Measurements from ENCODE around the gene MGAT4B. TPM values are rescaled to one million over a fixed set of nuclear protein-coding genes. Genes with fewer than 3 reads are reported as not detected.

Gene MGAT4B
- total and polyA plus RNA-seq, 2 of the 4 experiments (the other 2 are of a cell fraction): 73.7 to 155 TPM

DNA sequence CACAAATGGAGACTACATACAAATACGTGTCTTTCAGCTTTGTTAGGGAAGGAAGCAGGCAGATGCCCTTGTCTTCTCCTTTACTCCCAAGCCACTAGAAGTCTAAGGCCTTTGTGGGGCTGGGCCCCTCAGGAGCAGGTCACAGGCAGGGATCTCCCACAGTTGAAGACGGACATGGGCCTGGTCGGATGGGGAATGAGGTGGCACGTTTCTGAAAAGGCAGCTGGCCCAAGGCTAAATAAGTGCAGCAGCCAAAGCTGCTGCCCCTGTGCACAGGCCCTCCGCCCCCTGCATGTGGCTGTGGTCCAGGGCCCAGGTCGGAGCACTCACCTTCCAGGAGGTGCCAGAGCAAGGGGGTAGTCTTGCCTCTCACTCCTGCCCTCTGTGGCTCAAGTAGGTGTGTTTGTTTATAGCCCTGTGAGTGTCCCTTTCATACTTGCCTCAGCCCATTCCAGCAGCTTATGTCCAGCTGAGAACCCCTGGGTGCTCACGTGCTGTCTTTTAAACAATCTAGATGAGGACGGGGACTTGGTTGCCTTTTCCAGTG is 15.9 kb upstream of the MGAT4B start:
- no peak overlapping the region for H3K18ac ChIP-seq (ENCODE audit: low read depth, low read length)
- H4K5ac ChIP-seq (ENCODE audit: low read depth, low read length): no peak overlapping the region
- H3K27ac ChIP-seq (ENCODE audit: insufficient read depth, low read length): peak overlapping the region; percentile 5; the same call in 1 of the 2 replicates
- H2BK20ac ChIP-seq (ENCODE audit: low read depth, low read length): no peak overlapping the region
- H3K36me3 ChIP-seq (ENCODE audit: control insufficient read depth, insufficient read depth, low read length): peaks cover 50% of the 10 kb centered on the region
- ChIA-PET POLR2A (ENCODE audit: unreplicated experiment) (interaction anchor here (0.7 kb wide), 1 partner anchor 199 kb away, joined by 5 read pairs; the partner anchor contains the start of gene HNRNPH1), CTCF (no interaction called here)
- no peaks in the 10 kb centered on the region for H3K27me3 ChIP-seq (ENCODE audit: control insufficient read depth, insufficient read depth, low read length)
- peak overlapping the region; percentile 38 for H2AK9ac ChIP-seq (replicated peaks; ENCODE audit: low read depth, low read length, poor library complexity)
- H3K9ac ChIP-seq (ENCODE audit: low read depth, low read length): peak overlapping the region; percentile 35
- peaks cover 39% of the 10 kb centered on the region for H3K4me1 ChIP-seq (ENCODE audit: control insufficient read depth, insufficient read depth, low read length)
- WGBS, 2 experiments (ENCODE audit: extremely low coverage in 2 of 2, insufficient read length in 1 of 2): 62% methylated on average over 3 of the region's 8 CpGs; no CpG with 5 or more reads in 1 of the 2 experiments
- H4K20me1 ChIP-seq (ENCODE audit: insufficient read depth, low read length): peaks cover 69% of the 10 kb centered on the region
- BruUV-seq (replicated peaks): no TSS peak
- peak overlapping the region; percentile 46 for H3K23ac ChIP-seq (ENCODE audit: low read depth, low read length)
- in situ Hi-C loops (cut with MboI; ENCODE audit: low sequenced_read_pairs): no loop called here
- no peak overlapping the region for H2BK15ac ChIP-seq (ENCODE audit: low read depth, low read length)
- H3K4me2 ChIP-seq (ENCODE audit: low read depth, low read length): peak overlapping the region; percentile 95
- intact Hi-C loops (cut with micrococcal nuclease): loop anchor here (5.0 kb wide), 1 partner anchor 200 kb away; the partner anchor contains the start of gene HNRNPH1
- dilution Hi-C loops (cut with HindIII; ENCODE audit: low sequenced_read_pairs, unreplicated experiment): no loop called here
- TF ChIP-seq NFE2L2 (IDR thresholded peaks at IDR 0.05; ENCODE audit: low read depth, low read length) (no peak), CEBPB (IDR thresholded peaks at IDR 0.05; ENCODE audit: low read depth, low read length) (no peak), POLR2A (IDR thresholded peaks at IDR 0.05; ENCODE audit: low read depth, low read length) (no peak), MAZ (IDR thresholded peaks at IDR 0.05; ENCODE audit: borderline replicate concordance, low read depth, low read length) (no peak), RAD21 (IDR thresholded peaks at IDR 0.05; ENCODE audit: low read length) (no peak), RFX5 (IDR thresholded peaks at IDR 0.05; ENCODE audit: low read depth, low read length) (no peak), SMC3 (IDR thresholded peaks at IDR 0.05; ENCODE audit: low read depth, low read length) (no peak), RCOR1 (IDR thresholded peaks at IDR 0.05; ENCODE audit: insufficient replicate concordance, low read length) (no peak)
- TF ChIP-seq, protein P1, sequence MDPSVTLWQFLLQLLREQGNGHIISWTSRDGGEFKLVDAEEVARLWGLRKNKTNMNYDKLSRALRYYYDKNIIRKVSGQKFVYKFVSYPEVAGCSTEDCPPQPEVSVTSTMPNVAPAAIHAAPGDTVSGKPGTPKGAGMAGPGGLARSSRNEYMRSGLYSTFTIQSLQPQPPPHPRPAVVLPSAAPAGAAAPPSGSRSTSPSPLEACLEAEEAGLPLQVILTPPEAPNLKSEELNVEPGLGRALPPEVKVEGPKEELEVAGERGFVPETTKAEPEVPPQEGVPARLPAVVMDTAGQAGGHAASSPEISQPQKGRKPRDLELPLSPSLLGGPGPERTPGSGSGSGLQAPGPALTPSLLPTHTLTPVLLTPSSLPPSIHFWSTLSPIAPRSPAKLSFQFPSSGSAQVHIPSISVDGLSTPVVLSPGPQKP (IDR thresholded peaks at IDR 0.05; ENCODE audit: borderline replicate concordance, low read depth, low read length): no peak
- TF ChIP-seq, protein P2, sequence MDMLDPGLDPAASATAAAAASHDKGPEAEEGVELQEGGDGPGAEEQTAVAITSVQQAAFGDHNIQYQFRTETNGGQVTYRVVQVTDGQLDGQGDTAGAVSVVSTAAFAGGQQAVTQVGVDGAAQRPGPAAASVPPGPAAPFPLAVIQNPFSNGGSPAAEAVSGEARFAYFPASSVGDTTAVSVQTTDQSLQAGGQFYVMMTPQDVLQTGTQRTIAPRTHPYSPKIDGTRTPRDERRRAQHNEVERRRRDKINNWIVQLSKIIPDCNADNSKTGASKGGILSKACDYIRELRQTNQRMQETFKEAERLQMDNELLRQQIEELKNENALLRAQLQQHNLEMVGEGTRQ (IDR thresholded peaks at IDR 0.05; ENCODE audit: low read depth, low read length): no peak
- TF ChIP-seq, protein P3, sequence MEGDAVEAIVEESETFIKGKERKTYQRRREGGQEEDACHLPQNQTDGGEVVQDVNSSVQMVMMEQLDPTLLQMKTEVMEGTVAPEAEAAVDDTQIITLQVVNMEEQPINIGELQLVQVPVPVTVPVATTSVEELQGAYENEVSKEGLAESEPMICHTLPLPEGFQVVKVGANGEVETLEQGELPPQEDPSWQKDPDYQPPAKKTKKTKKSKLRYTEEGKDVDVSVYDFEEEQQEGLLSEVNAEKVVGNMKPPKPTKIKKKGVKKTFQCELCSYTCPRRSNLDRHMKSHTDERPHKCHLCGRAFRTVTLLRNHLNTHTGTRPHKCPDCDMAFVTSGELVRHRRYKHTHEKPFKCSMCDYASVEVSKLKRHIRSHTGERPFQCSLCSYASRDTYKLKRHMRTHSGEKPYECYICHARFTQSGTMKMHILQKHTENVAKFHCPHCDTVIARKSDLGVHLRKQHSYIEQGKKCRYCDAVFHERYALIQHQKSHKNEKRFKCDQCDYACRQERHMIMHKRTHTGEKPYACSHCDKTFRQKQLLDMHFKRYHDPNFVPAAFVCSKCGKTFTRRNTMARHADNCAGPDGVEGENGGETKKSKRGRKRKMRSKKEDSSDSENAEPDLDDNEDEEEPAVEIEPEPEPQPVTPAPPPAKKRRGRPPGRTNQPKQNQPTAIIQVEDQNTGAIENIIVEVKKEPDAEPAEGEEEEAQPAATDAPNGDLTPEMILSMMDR (conservative IDR thresholded peaks at IDR 0.05; ENCODE audit: low read depth, low read length): no peak
- no peak overlapping the region for H3K56ac ChIP-seq (ENCODE audit: extremely low read depth, insufficient read depth, low read length)
- no peaks in the 10 kb centered on the region for H3K9me3 ChIP-seq (ENCODE audit: control insufficient read depth, insufficient read depth, low read length)
- H2BK120ac ChIP-seq (ENCODE audit: low read depth, low read length): no peak overlapping the region
- H2AFZ ChIP-seq (replicated peaks; ENCODE audit: low read length, poor library complexity): peak overlapping the region; percentile 61
- peak overlapping the region; percentile 87 for H3K4me3 ChIP-seq (ENCODE audit: insufficient read depth, low read depth, low read length)
- peak overlapping the region; percentile 29; the same call in 1 of the 2 replicates for H3K14ac ChIP-seq (replicated peaks; ENCODE audit: low read depth, low read length)
- peaks cover 36% of the 10 kb centered on the region for H3K9me1 ChIP-seq (ENCODE audit: insufficient read depth, low read length)
- ATAC-seq (ENCODE audit: low read depth): no peak
- H2AK5ac ChIP-seq (ENCODE audit: low read depth, low read length): no peak overlapping the region
- H3K4ac ChIP-seq (ENCODE audit: low read depth, low read length): no peak overlapping the region
- H4K91ac ChIP-seq (ENCODE audit: insufficient read depth, low read depth, low read length): no peak overlapping the region
- no peak overlapping the region for H4K8ac ChIP-seq (ENCODE audit: low read depth in 2 of 2, low read length in 2 of 2)
- H2BK5ac ChIP-seq (ENCODE audit: low read depth, low read length, poor library complexity, severe bottlenecking): no peak overlapping the region
- peaks cover 19 to 74% of the 10 kb centered on the region in 2 experiments for H3K79me1 ChIP-seq (ENCODE audit: low read depth in 1 of 2, low read length in 2 of 2)
- no peak for DNase-seq

Data from IMR-90 (cell line).